Sigmoid colon (tissue), 7 donors: Measurements from ENCODE around the gene IL20RA. TPM values are rescaled to one million over a fixed set of nuclear protein-coding genes. Genes with fewer than 3 reads are reported as not detected.
"Not testable (repeated sequence)": the region's sequence is repeated elsewhere in the genome, so short reads cannot be mapped to it uniquely, and the experiment has no call there.

Experiments
- DNase-seq: peaks from one replicate; pipeline ENCODE4 v3.0.0-alpha.2; 2019
- H3K27ac ChIP-seq, 4 donors: fragments of 200-600 bp; sonication (generic); one replicate each; pipeline ENCODE4 v1.5.1; 2016 to 2019; ENCODE audit warnings: mild to moderate bottlenecking in 1 of 4
- H3K27me3 ChIP-seq, 3 donors: fragments of 200-600 bp; sonication (generic); one replicate each; pipeline ENCODE4 v1.5.1; 2019; ENCODE audit warnings: mild to moderate bottlenecking in 1 of 3
- H3K36me3 ChIP-seq, 4 donors: fragments of 200-600 bp; sonication (generic); one replicate each; pipeline ENCODE4 v1.5.1; 2016 to 2019
- H3K4me1 ChIP-seq, 4 donors: fragments of 200-600 bp; sonication (generic); one replicate each; pipeline ENCODE4 v1.5.1; 2017 to 2019
- H3K4me3 ChIP-seq, 4 donors: fragments of 200-600 bp; sonication (generic); one replicate each; pipeline ENCODE4 v1.5.1; 2017 to 2019; ENCODE audit warnings: mild to moderate bottlenecking in 2 of 4, moderate library complexity in 1 of 4
- H3K9me3 ChIP-seq, 4 donors: fragments of 200-600 bp in 3 of 4; sonication (generic) in 3 of 4; one replicate each; pipeline versions ENCODE4 v1.5.1 to v1.6.1; 2013 to 2019
- EP300 ChIP-seq, 4 donors: sonication (generic); formaldehyde crosslinking; IDR thresholded peaks; one replicate each; pipeline ENCODE4 v1.6.1; 2017; ENCODE audit warnings: antibody characterized with exemption in 4 of 4
- POLR2A ChIP-seq, 2 donors: fragments of 450-650 bp; IDR thresholded peaks; one replicate each; pipeline ENCODE4 v1.6.1; 2016; ENCODE audit warnings: antibody characterized with exemption in 2 of 2, mild to moderate bottlenecking in 2 of 2, moderate library complexity in 2 of 2
- POLR2AphosphoS5 ChIP-seq, 4 donors: sonication (generic); formaldehyde crosslinking; IDR thresholded peaks; one replicate each; pipeline ENCODE4 v1.6.1; 2017; ENCODE audit warnings: antibody characterized with exemption in 4 of 4
- WGBS, 2 donors: extraction: QIAGEN DNeasy Blood & Tissue Kit; methylation state at CpG; one replicate each; pipeline ENCODE4 v1.1.7; 2013; 5-methylcytosine and 5-hydroxymethylcytosine counted together
- intact Hi-C: fragments of 100-400 bp; cut with DNase I; formaldehyde crosslinking; loops from one replicate; pipeline ENCODE4 v1.15.1; 2023
- polyA plus RNA-seq, 3 donors: library from polyadenylated mRNA; stranded (reverse); fragments of 200-250 nt; gene quantifications; one replicate each; pipeline ENCODE4 v1.2.3, GENCODE V29; 2013
- total RNA-seq, 4 donors: library from RNA; depleted of rRNA; stranded (reverse); fragments of >200 nt; gene quantifications; one replicate each; pipeline ENCODE4 v1.1.0, GENCODE V29; 2016
- TF ChIP-seq, protein P1 (sequence below), 4 experiments: fragments of 450-650 bp in 3 of 4; fragments of 200-600 bp in 1 of 4; IDR thresholded peaks; one replicate each; pipeline ENCODE4 v1.5.1; 2016 to 2019; ENCODE audit warnings: antibody characterized with exemption in 4 of 4, mild to moderate bottlenecking in 3 of 4, moderate library complexity in 2 of 4
- donor health status: healthy with polysubstance abuse.
- donor health status: Bipolar disorder and iron deficiency.
- donor health status: healthy.

Gene IL20RA
- total and polyA plus RNA-seq, 7 donors = 0.28 to 7.2 (median 1.8) TPM

DNA sequence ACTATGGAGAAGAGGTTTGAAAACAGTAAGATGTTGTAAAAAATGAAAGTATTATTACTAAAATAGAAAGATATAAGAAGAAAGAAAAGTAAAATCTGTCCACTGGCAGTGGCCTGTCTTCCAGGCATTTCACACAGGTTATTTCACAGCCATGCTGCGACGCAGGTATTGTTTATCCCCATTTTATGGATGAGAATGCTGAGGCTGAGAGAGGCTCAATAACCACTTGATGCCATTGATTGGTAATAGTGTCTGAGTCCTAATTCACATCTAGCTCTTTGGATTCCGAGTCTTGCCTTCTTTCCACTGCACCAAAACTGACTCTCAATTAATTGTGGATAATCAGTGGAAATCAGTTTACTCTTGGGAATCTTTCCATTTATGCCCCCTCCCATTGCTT is 37.2 kb upstream of the IL20RA start:
- Histone ChIP-seq H3K4me3 (no peak overlapping the region), H3K36me3 (no peaks in the 10 kb centered on the region), H3K27ac (no peak overlapping the region), H3K9me3 (no peaks in the 10 kb centered on the region), H3K4me1 (no peaks in the 10 kb centered on the region), H3K27me3 (no peaks in the 10 kb centered on the region)
- 89 to 98% methylated on average over 3 of the region's 3 CpGs for WGBS, 2 donors
- no peak for TF ChIP-seq POLR2A (IDR thresholded peaks at IDR 0.05)
- TF ChIP-seq, protein P1, sequence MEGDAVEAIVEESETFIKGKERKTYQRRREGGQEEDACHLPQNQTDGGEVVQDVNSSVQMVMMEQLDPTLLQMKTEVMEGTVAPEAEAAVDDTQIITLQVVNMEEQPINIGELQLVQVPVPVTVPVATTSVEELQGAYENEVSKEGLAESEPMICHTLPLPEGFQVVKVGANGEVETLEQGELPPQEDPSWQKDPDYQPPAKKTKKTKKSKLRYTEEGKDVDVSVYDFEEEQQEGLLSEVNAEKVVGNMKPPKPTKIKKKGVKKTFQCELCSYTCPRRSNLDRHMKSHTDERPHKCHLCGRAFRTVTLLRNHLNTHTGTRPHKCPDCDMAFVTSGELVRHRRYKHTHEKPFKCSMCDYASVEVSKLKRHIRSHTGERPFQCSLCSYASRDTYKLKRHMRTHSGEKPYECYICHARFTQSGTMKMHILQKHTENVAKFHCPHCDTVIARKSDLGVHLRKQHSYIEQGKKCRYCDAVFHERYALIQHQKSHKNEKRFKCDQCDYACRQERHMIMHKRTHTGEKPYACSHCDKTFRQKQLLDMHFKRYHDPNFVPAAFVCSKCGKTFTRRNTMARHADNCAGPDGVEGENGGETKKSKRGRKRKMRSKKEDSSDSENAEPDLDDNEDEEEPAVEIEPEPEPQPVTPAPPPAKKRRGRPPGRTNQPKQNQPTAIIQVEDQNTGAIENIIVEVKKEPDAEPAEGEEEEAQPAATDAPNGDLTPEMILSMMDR (IDR thresholded peaks at IDR 0.05) = no peak
- no peak for TF ChIP-seq EP300 (IDR thresholded peaks at IDR 0.05)
- TF ChIP-seq POLR2AphosphoS5 (IDR thresholded peaks at IDR 0.05) = no peak
- intact Hi-C loops = no loop called here
- DNase-seq = no peak

DNA sequence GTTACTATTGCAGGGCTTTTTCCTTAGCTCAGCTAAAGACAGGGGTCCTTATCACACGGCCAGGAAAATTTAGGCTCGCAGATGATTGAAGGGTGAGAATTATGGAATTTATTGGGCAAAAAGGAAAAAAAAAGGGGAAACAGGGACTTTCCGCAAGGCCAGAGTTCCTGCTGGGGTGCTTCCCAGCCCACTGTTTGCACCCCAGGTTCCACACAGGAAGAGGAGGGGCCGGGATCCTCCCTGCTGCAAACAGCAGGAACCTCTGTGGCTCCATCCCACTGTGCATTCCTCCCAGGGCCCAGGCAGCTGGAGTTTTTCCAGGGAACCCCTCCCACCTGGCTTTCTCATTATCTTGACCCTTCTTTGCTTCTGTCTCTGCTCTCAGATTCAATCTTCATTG is 35.9 kb upstream of the IL20RA start:
- Histone ChIP-seq H3K27ac (no peak overlapping the region), H3K9me3 (no peaks in the 10 kb centered on the region), H3K27me3 (no peaks in the 10 kb centered on the region), H3K4me1 (no peaks in the 10 kb centered on the region), H3K36me3 (no peaks in the 10 kb centered on the region), H3K4me3 (no peak overlapping the region)
- TF ChIP-seq EP300 (IDR thresholded peaks at IDR 0.05) = no peak
- no peak for TF ChIP-seq POLR2AphosphoS5 (IDR thresholded peaks at IDR 0.05)
- TF ChIP-seq POLR2A (IDR thresholded peaks at IDR 0.05) = no peak
- TF ChIP-seq, protein P1 (IDR thresholded peaks at IDR 0.05) = no peak
- 89 to 96% methylated on average over 4 of the region's 4 CpGs for WGBS, 2 donors
- intact Hi-C loops = no loop called here
- no peak for DNase-seq

DNA sequence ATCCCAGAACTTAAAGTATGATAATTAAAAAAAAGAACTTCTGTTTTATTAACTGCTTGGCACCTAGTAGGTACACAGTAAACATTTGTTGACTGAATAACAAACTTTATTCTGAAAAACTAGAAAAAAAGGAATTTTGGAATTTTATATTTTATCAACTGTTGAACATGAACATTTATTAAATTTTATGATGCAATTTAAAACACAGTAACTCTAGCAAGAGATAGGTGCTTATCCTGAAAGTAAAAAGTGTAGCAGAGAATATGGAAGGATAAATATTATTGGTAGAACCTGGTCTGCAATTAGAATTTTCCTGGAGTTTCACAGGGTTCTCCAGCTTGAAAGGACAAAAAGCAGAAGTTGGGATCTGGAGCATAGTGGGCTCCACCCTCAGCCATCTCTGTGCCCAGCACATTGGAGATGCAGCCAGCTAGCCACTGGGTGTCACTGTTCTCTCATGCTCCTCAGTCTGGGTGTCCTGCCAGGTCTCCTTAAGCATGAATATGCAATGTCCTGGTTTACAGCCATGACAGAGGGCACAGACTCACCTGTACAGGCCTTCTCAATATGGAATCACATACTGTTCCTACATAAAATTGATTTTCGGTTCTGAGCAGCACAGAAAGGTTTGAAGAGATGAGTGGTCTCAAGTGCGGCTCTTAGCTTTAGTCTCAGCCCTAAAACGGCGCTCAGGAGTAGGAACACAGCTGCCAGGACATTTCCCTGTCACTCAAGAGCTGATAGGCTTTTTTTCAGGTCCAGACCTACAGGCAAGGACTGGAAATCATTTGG is 31.7 kb upstream of the IL20RA start:
- intact Hi-C loops = no loop called here
- Histone ChIP-seq H3K4me1 (no peaks in the 10 kb centered on the region), H3K9me3 (no peaks in the 10 kb centered on the region), H3K27ac (no peak overlapping the region), H3K4me3 (no peak overlapping the region), H3K36me3 (no peaks in the 10 kb centered on the region), H3K27me3 (no peaks in the 10 kb centered on the region)
- no peak for TF ChIP-seq POLR2AphosphoS5 (IDR thresholded peaks at IDR 0.05)
- TF ChIP-seq, protein P1 (IDR thresholded peaks at IDR 0.05) = peak in 3 of 4 experiments; percentile 4 to 44 (median 41)
- peak; percentile 74 for DNase-seq
- 70 to 72% methylated on average over 4 of the region's 4 CpGs for WGBS, 2 donors

DNA sequence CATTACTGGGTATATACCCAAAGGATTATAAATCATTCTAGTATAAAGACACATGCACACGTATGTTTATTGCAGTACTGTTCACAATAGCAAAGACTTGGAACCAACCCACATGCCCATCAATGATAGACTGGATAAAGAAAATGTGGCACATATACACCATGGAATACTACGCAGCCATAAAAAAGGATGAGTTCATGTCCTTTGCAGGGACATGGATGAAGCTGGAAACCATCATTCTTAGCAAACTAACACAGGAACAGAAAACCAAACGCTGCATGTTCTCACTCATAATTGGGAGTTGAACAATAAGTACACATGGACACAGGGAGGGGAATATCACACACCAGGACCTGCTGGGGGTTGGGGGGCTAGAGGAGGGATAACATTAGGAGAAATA is 31.0 kb upstream of the IL20RA start:
- H3K27me3 ChIP-seq, DNase-seq, H3K4me1 ChIP-seq, H3K4me3 ChIP-seq, H3K9me3 ChIP-seq, H3K27ac ChIP-seq, intact Hi-C loops, H3K36me3 ChIP-seq: not testable (repeated sequence)
- WGBS, 2 donors = 76 to 86% methylated on average over 3 of the region's 3 CpGs

DNA sequence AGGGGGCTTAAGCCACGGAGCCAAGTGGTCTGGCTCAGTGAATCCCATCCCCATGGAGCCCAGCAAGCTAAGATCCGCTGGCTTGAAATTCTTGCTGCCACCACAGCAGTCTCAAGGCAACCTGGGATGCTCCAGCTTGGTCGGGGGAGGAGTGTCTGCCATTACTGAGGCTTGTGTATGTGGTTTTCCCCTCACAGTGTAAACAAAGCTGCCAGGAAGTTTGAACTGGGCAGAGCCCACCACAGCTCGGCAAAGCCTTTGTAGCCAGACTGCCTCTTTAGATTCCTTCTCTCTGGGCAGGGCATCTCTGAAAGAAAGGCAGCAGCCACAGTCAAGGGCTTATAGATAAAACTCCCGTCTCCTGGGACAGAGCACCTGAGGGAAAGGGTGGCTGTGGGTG is 25.5 kb upstream of the IL20RA start:
- no peak overlapping the region for H3K4me3 ChIP-seq
- no peak for DNase-seq
- H3K36me3 ChIP-seq = no peaks in the 10 kb centered on the region
- TF ChIP-seq POLR2A (IDR thresholded peaks at IDR 0.05) (no peak), POLR2AphosphoS5 (IDR thresholded peaks at IDR 0.05) (no peak), EP300 (IDR thresholded peaks at IDR 0.05) (no peak)
- TF ChIP-seq, protein P1 (IDR thresholded peaks at IDR 0.05) = no peak
- no peaks in the 10 kb centered on the region for H3K4me1 ChIP-seq
- no peak overlapping the region for H3K27ac ChIP-seq
- H3K27me3 ChIP-seq = no peaks in the 10 kb centered on the region
- intact Hi-C loops = no loop called here
- H3K9me3 ChIP-seq = no peaks in the 10 kb centered on the region
- 58 to 87% methylated on average over 5 of the region's 5 CpGs for WGBS, 2 donors
